Measurements from ENCODE around the gene BMX.

The BMX gene

GRCh38 chrX:15579778-15580747, 79.5 kb downstream of the BMX start:
- no peak for TF ChIP-seq CTCF (IDR thresholded peaks at IDR 0.05; ENCODE audit: low read depth, low read length)
- no peak overlapping the region for H3K4me3 ChIP-seq (ENCODE audit: low read depth, low read length)

- H3K4me3 ChIP-seq (ENCODE audit: low read depth, low read length) = no peak overlapping the region
- TF ChIP-seq CTCF (IDR thresholded peaks at IDR 0.05; ENCODE audit: low read depth, low read length) = no peak
Measured at GRCh38 chrX:15594371-15594770, 93.8 kb downstream of the BMX start.

GRCh38 chrX:15598026-15598425, 97.4 kb downstream of the BMX start:
- H3K4me3 ChIP-seq (ENCODE audit: low read depth, low read length) = no peak overlapping the region
- TF ChIP-seq CTCF (IDR thresholded peaks at IDR 0.05; ENCODE audit: low read depth, low read length) = no peak

GRCh38 chrX:15599461-15599860, 98.9 kb downstream of the BMX start:
- no peak overlapping the region for H3K4me3 ChIP-seq (ENCODE audit: low read depth, low read length)
- no peak for TF ChIP-seq CTCF (IDR thresholded peaks at IDR 0.05; ENCODE audit: low read depth, low read length)

GRCh38 chrX:15600049-15600448, 99.4 kb downstream of the BMX start:
- no peak for TF ChIP-seq CTCF (IDR thresholded peaks at IDR 0.05; ENCODE audit: low read depth, low read length)
- no peak overlapping the region for H3K4me3 ChIP-seq (ENCODE audit: low read depth, low read length)

- TF ChIP-seq CTCF (IDR thresholded peaks at IDR 0.05; ENCODE audit: low read depth, low read length) = no peak
- H3K4me3 ChIP-seq (ENCODE audit: low read depth, low read length) = no peak within 1 kb of the TSS
Measured at GRCh38 chrX:15600745-15601144, 100.1 kb downstream of the BMX start, which contains the start of gene ACE2. ACE2 (minus strand) TSS chrX:15600960; CDS start chrX:15600911, 49 bp downstream.

- no peak overlapping the region for H3K4me3 ChIP-seq (ENCODE audit: low read depth, low read length)
- no peak for TF ChIP-seq CTCF (IDR thresholded peaks at IDR 0.05; ENCODE audit: low read depth, low read length)
Measured at GRCh38 chrX:15601932-15602331, 101.3 kb downstream of the BMX start.
